GM06990 (cell line): ENCODE data around the gene IL27RA.

Experiments
- DNase-seq: peaks from one replicate; pipeline ENCODE4 v3.0.0-alpha.2; 2011; ENCODE audit not compliant: insufficient read length; ENCODE audit errors: extremely low read depth
- H3K27me3 ChIP-seq: replicated peaks from 2 replicates; pipeline ENCODE4 v1.6.0; 2011; ENCODE audit warnings: low read length; ENCODE audit not compliant: control insufficient read depth, insufficient read depth
- H3K36me3 ChIP-seq: 2 replicates; pipeline ENCODE4 v1.5.1; 2011; ENCODE audit warnings: low read length; ENCODE audit not compliant: control insufficient read depth, insufficient read depth
- H3K4me3 ChIP-seq: replicated peaks from 2 replicates; pipeline ENCODE4 v1.5.1; 2011; ENCODE audit warnings: low read depth, mild to moderate bottlenecking, control low read depth, low read length
- CTCF ChIP-seq: IDR thresholded peaks from 2 replicates; pipeline ENCODE4 v1.5.1; 2011; ENCODE audit warnings: low read length, control low read depth, mild to moderate bottlenecking, inconsistent platforms; ENCODE audit not compliant: insufficient read depth, poor library complexity, severe bottlenecking

The IL27RA gene

GRCh38 chr19:14089412-14089661 lies 57.8 kb downstream of the IL27RA start:
- TF ChIP-seq CTCF = peak; percentile 15
- Histone ChIP-seq H3K36me3 (peaks cover 7% of the 10 kb centered on the region), H3K4me3 (peak overlapping the region; percentile 69), H3K27me3 (no peaks in the 10 kb centered on the region)
- no peak for DNase-seq

GRCh38 chr19:14089662-14090508 lies 58.3 kb downstream of the IL27RA start:
- Histone ChIP-seq H3K27me3 (no peaks in the 10 kb centered on the region), H3K4me3 (peak overlapping the region; percentile 69), H3K36me3 (peaks cover 7% of the 10 kb centered on the region)
- no peak for TF ChIP-seq CTCF
- DNase-seq = peak; percentile 81

GRCh38 chr19:14090509-14091080 lies 59.0 kb downstream of the IL27RA start, which contains the start of gene SAMD1:
Gene SAMD1, minus strand, starts transcription at chr19:14090751.
- TF ChIP-seq CTCF = no peak
- H3K4me3 ChIP-seq = peak within 1 kb of the TSS; percentile 69
- H3K36me3 ChIP-seq = peaks cover 7% of the 10 kb centered on the region
- DNase-seq = peak; percentile 88
- no peaks in the 10 kb centered on the region for H3K27me3 ChIP-seq

- peaks cover 7% of the 10 kb centered on the region for H3K36me3 ChIP-seq
- peak; percentile 84 for DNase-seq
- peak overlapping the region; percentile 68 for H3K4me3 ChIP-seq
- peak; percentile 44 for TF ChIP-seq CTCF
- H3K27me3 ChIP-seq = no peaks in the 10 kb centered on the region
Observed at GRCh38 chr19:14091081-14091812, 59.7 kb downstream of the IL27RA start.

- H3K27me3 ChIP-seq = no peaks in the 10 kb centered on the region
- no peak for TF ChIP-seq CTCF
- DNase-seq = no peak
- peak overlapping the region; percentile 68 for H3K4me3 ChIP-seq
- peaks cover 13% of the 10 kb centered on the region for H3K36me3 ChIP-seq
Observed at GRCh38 chr19:14091813-14092462, 60.4 kb downstream of the IL27RA start.
